HL-60 (cell line): Measurements from ENCODE around the gene EVA1C.

Experiments
- POLR2AphosphoS5 ChIP-seq: IDR thresholded peaks from 2 replicates; pipeline ENCODE4 v1.6.1; 2012; ENCODE audit warnings: low read depth
- TF ChIP-seq, protein P1 (sequence below): IDR thresholded peaks from one replicate; pipeline ENCODE4 v1.5.1; 2011; ENCODE audit warnings: low read length, control low read depth, inconsistent platforms; ENCODE audit not compliant: insufficient read depth
- TF ChIP-seq, protein P2 (sequence below): IDR thresholded peaks from 2 replicates; pipeline ENCODE4 v1.6.1; 2012; ENCODE audit warnings: low read depth; ENCODE audit not compliant: insufficient replicate concordance

DNA sequence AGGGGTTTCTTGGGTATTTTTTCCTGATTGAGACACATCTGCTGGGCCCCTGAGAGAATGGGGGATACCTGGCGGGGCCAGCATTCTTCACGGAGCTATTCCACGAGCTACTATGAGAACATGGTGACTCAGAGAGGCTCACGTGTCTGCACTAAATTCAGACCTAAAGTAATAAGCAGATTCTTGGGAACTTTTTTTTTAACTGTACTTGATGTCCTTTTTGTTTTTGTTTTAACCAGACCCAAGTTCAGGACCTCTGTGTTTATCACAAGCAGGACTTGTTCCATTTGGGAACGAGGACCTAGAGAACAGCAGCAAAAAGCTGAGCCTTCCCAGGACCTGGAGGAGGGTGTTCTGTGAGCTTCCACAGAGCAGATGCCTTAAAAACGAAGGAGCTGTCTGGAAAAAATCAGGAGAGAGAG is 44.0 kb downstream of the EVA1C start:
- TF ChIP-seq, protein P1, sequence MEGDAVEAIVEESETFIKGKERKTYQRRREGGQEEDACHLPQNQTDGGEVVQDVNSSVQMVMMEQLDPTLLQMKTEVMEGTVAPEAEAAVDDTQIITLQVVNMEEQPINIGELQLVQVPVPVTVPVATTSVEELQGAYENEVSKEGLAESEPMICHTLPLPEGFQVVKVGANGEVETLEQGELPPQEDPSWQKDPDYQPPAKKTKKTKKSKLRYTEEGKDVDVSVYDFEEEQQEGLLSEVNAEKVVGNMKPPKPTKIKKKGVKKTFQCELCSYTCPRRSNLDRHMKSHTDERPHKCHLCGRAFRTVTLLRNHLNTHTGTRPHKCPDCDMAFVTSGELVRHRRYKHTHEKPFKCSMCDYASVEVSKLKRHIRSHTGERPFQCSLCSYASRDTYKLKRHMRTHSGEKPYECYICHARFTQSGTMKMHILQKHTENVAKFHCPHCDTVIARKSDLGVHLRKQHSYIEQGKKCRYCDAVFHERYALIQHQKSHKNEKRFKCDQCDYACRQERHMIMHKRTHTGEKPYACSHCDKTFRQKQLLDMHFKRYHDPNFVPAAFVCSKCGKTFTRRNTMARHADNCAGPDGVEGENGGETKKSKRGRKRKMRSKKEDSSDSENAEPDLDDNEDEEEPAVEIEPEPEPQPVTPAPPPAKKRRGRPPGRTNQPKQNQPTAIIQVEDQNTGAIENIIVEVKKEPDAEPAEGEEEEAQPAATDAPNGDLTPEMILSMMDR = no peak
- no peak for TF ChIP-seq POLR2AphosphoS5
- TF ChIP-seq, protein P2, sequence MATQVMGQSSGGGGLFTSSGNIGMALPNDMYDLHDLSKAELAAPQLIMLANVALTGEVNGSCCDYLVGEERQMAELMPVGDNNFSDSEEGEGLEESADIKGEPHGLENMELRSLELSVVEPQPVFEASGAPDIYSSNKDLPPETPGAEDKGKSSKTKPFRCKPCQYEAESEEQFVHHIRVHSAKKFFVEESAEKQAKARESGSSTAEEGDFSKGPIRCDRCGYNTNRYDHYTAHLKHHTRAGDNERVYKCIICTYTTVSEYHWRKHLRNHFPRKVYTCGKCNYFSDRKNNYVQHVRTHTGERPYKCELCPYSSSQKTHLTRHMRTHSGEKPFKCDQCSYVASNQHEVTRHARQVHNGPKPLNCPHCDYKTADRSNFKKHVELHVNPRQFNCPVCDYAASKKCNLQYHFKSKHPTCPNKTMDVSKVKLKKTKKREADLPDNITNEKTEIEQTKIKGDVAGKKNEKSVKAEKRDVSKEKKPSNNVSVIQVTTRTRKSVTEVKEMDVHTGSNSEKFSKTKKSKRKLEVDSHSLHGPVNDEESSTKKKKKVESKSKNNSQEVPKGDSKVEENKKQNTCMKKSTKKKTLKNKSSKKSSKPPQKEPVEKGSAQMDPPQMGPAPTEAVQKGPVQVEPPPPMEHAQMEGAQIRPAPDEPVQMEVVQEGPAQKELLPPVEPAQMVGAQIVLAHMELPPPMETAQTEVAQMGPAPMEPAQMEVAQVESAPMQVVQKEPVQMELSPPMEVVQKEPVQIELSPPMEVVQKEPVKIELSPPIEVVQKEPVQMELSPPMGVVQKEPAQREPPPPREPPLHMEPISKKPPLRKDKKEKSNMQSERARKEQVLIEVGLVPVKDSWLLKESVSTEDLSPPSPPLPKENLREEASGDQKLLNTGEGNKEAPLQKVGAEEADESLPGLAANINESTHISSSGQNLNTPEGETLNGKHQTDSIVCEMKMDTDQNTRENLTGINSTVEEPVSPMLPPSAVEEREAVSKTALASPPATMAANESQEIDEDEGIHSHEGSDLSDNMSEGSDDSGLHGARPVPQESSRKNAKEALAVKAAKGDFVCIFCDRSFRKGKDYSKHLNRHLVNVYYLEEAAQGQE = no peak
